GM18519 (cell line): ENCODE results near the gene TMEM270.
"Not testable (repeated sequence)": the region's sequence is repeated elsewhere in the genome, so short reads cannot be mapped to it uniquely, and the experiment has no call there.

Experiments
- ATAC-seq: cut with Tn5 transposase; IDR thresholded peaks from one replicate; pipeline ENCODE4 v1.9.1; 2021; ENCODE audit warnings: mild to moderate bottlenecking, moderate library complexity; ENCODE audit not compliant: unreplicated experiment, low FRiP score

The TMEM270 gene, protein sequence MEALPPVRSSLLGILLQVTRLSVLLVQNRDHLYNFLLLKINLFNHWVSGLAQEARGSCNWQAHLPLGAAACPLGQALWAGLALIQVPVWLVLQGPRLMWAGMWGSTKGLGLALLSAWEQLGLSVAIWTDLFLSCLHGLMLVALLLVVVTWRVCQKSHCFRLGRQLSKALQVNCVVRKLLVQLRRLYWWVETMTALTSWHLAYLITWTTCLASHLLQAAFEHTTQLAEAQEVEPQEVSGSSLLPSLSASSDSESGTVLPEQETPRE

DNA sequence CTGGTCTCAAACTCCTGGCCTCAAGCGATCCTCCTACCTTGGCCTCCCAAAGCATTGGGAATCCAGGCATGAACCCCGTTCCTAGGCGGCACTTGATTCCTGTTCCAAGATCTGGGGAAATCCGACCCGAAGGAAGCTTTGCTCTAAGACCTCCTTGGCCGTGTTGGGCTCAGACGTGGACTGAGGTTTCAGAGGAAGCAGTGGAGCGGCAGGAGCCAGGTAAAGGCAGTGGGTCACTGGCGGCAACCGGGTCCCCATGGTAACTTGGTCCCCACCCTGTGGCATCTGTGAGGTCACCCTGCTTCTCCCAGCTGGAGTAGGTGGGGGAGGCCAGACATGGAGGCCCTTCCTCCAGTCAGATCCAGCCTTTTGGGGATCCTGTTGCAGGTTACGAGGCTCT is at the start of gene TMEM270:
TMEM270 (plus strand) TSS at position 301 of the 400 bp plus-strand sequence; CDS start at position 337, 36 bp downstream.
- ATAC-seq, result no peak

DNA sequence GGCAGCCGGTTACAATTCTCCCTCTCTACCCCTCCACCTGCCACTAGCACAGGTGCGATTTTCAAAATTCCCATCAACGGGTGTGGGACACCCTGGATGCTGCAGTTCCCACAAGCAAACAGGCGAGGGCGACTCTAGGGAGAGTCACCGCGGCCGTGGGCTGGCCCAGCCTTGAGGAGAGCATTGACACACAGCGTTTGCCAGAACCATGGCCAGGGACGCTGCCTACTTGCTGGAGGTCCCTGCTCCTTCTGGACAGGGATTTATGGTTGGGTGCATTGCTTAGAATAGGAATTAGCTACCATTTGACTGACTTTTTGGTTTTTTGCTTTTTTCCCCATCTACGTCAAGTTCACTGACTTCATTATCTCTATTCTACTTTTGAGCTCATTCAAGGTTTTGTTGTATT is 49.2 kb upstream of the TMEM270 start:
- no peak for ATAC-seq

DNA sequence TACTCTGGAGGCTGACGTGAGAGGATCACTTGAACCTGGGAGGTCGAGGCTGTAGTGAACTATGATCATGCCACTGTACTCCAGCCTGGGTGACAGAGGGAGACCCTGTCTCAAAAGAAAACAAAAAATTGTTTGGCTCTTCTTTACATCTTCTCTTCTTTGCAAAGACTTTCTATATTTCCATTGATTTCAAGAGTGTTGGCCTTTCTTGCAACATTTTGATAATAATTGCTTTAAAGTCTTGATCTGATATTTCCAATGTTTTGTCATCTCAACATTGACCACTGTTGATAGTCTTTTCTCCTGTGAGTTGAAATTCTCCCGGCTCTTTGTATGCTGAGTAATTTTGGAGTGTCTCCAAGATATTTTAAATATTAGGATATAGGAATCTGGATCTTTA is 48.0 kb upstream of the TMEM270 start:
- ATAC-seq, result no peak

DNA sequence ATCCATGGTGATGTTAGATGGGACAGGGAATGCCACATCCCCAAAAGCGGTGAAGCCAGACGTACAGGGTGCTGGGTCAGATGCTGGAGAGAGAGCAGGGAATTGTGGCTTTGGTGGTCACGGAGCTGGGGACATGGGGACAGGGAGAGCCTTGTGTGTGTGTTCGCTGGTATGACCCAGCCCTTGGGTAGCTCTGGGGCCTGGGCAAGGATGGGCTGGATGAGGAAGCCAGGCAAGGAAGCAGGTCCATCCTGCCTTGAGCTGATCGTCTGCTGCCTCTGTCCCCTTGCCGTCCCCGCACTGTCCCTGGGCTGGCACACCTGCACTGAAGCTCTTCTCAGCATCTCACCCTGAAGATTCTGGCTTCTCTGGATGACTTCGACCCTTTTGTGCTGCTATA is 45.5 kb upstream of the TMEM270 start:
- no peak for ATAC-seq

DNA sequence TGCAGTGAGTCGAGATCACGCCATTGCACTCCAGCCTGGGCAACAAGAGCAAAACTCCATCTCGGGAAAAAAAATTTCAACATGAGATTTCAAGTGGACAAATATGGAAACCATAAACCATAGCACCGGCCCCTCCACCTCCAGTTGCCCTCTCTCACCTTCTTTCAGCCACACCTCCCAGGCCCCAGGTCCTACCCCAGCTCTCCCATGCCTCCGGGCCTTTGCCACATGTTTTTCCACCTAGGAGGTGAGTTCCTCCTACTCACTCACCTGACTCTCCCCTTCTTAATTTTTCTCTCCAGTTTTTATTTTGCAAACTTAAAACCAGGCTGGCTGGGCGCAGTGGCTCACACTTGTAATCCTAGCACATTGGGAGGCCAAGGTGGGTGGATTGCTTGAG is 43.8 kb upstream of the TMEM270 start:
- no peak for ATAC-seq

DNA sequence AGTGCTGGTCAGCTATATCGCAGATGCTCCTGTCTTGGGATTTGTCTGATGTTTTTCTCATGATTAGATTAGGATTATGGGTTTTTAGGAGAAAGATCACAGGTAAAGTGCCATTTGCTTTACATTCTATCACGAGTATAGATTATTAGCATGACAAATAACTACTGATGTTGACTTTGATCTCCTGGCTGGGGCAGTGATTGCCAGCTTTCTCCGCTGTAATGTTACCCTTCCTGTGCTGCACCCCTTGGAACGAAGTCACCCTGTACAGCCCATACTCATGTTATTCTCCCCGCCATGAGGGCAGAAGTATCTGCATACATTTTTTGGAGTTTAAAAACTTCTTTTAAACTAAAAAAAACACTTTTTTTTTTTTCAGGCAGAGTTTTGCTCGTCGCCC is 40.9 kb upstream of the TMEM270 start:
- ATAC-seq, result no peak

DNA sequence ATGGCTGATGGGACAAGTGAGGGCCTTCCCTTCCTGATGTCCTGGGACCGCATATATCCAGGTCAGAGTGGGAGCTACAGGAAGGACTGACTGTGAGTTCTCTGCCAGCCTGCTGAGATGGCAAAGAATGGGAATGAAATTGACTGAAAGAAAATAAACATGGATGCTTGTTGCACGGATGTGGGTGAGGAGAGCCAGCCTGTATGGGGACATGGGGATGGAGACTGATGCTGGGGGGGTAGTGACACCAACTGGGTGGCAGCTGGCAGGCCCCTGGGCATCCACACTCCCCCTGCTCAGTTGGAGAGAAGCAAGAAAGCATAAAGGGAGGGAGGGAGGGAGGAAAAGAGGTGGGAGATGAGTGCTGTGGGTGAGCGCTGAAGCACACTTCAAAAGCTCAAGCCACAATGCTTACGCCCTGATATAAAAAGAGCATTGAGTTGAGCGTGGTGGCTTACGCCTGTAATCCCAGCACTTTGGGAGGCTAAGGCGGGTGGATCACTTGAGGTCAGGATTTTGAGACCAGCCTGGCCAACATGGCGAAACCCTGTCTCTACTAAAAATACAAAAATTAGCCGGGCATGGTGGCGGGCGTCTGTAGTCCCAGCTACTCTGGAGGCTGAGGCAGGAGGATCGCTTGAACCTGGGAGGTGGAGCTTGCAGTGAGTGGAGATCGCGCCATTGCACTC is 39.2 kb upstream of the TMEM270 start:
- not testable (repeated sequence) for ATAC-seq

DNA sequence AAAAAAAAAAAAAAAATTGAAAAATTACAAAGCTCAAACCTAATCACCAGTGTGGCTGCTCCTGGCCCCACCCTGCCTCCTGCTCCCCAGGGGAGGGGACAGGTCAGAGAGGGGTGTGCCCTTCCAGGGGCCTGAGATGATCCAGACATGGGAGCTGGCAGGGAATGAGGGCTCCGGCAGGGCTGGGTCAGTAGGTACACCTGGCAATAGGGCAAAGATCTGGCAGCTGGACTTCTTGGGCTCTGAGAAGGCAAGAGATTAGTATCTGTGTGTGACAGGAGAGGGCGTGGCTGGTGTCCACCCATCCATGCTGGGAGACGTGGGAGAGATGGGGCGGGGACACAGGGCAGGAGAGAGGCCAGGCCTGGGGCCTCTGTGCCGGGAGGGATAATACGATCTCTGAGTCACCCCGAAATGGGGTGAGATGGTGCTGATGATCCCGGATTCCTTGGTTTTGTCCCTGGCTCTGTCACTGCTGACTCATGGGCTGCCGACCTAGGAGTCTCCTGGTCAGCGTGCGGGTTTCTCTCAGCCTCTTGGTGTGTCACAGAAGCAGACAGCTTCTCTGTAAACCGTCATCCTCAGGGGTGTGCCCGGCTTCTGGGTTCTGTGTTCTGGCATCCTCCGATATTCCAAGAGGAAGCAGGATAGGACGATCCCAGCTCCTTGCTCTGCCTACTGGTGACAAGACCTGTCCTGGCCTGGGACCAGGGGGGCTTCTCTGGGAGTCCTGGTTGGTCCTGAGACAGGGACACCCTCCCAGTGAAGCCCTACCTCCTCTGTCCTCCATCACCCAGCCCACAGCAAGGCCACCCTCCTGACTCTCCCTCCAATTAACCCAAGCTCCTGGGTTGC is 38.4 kb upstream of the TMEM270 start:
- no peak for ATAC-seq

DNA sequence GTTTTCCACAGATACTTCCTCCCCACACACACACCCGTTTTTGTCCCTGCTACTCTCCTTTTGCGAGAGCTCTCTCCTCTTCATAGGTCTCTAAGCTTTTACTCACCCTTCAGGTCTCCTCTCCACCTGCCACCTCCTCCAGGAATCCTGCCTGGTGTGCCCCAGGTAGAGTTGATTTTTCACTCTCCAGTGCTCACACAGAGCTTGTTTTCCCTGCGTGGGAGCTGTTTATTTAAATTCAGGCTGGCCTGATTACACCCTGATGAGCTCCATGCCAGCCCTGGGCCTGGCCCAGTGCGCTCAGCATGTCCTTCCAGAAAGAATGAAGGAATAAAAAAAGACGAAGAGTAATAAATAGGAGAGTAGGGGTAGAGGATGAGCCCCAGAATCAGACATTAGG is 37.7 kb upstream of the TMEM270 start:
- no peak for ATAC-seq

DNA sequence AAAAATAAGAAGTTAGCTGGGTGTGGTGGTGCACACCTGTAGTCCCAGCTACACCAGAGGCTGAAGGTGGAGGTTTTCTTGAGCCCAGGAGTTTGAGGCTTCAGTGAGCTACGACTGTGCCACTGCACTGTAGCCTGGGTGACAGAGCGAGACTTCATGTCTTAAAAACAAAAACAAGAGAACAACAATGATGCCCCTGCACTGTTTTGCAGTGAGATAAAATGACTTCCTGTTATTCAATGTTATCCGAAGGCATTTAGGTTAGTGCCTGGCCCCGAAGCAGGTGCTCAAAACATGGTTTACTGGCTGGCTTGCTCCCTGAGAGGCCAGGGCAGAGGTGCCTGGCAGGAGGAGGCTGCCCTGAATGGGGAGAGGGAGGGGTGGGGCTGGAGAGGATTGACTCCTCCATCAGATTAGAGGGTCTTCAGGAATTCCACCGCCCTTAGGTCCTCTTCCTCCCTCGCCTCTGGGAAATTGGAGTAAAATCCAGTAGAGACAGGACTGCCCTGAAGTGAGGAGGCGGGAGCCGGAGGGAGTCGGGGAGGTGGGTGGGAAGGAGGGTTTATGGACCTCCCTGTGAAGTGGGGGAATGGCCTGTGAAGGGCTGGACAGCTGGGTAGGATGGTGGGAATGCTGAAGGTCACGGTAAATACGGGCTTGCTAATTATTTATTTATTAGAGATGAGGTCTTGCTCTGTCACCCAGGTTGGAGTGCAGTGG is 36.9 kb upstream of the TMEM270 start:
- ATAC-seq, result no peak

DNA sequence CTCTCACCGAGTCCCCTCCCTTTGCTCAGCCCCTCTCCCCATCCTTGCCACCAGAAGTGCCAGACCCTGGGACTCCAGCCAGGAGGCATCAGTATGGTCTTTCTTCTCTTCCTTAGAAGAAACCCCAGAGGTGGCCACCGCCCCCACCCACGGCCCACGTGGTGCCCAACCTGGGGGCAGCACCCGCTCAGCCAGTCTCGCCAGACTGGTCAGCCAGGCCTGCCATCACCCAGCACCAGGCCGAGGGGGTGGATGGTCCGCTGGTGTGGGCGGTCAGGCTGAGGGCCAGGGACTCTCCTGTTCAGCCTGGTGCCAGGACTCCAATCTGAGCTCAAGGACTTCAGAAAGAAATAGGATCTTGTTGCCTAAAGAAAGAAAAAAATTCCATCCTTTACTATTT is 36.0 kb upstream of the TMEM270 start:
- ATAC-seq, result no peak

DNA sequence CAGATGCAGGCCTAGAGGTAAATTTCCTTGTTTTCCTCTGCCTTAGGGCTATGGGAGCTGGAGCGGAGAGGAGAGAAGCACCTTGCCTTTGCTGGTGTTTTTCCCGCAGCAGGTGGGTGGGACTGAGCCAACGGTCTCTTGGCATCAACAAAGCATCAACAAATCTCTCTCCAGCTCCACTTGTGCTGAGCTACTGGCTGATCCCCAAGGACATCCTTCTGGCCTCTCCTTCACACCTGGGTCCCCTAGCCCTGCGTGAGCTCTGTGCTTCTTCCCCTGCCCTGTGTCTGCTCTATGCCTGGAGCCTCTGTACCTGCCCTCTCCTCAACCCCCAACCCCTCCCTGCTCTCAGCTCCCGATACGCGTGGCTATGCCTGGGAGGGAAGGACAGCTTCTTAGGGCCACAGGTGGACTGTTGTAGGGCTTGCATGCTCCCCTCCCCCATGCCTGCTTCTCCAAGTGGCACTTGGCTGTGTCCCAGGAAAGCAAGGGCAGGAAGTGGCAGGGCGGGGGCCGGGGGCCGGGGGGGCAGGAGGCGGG is 33.3 kb upstream of the TMEM270 start:
- ATAC-seq, result no peak

DNA sequence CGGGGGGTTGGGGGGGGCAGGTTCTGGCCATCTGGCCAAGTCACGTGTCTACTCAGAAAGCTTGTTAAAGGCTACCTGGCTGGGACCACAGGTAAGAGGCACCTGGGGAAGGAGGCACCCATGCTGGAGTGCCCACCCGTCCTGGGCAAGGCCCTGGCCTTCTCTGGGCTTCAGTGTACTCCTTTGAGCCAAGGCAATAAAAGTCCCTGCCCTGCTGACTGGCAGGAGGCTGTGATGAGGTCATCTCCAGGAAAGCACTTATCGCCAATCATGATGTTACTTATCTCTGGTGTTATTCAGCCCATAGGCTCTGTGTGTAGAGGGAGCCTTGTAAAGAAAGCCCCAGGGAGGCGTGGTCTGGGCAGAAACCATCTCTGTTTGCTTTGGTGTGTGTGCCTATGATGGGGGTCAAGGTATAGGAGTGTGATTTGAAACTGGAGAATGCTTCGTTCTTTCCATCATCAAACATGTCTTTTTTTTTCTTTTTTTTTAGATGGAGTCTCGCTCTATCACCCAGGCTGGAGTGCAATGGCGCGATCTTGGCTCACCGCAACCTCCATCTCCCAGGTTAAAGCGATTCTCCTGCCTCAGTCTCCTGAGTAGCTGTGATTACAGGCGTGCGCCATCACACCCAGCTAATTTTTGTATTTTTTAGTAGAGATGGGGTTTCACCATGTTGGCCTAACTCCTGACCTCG is 32.7 kb upstream of the TMEM270 start:
- no peak for ATAC-seq

DNA sequence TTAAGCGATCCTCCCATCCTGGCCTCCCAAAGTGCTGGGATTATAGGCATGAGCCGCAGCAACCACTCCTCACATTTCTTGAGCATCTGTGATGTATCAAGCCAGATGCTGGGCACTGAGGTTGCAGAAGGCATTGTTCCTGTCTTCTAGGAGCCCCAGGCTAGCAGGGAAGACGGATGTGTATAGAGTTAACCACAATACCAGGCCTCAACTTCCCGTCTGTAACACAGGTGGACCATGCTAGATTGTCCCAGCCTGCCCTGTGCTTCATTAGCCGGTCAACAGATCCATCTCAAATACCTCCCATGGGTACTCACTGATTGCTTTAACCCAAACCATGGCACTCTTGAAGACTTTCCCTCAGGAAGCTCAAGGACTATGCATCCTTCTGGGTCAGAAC is 32.0 kb upstream of the TMEM270 start:
- no peak for ATAC-seq

DNA sequence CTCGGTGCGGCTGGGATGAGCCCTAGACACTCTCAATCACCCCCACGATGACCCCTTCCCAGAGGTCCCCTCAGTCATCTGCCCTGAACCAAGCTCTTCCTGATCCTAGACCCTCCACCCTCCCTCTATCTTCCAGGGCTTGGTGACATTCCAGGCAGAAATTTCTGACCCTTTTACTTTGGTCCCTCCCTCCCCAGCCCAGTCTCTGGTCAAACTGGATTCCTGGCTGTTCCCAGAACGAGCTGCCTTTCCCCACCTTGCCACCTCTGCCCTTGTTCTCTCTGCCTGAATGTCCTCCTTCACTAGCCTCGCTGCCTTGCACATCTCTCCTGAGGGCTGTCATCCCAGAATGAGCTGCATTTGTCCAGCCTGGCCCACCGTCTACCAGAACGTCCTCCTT is 31.5 kb upstream of the TMEM270 start:
- no peak for ATAC-seq

DNA sequence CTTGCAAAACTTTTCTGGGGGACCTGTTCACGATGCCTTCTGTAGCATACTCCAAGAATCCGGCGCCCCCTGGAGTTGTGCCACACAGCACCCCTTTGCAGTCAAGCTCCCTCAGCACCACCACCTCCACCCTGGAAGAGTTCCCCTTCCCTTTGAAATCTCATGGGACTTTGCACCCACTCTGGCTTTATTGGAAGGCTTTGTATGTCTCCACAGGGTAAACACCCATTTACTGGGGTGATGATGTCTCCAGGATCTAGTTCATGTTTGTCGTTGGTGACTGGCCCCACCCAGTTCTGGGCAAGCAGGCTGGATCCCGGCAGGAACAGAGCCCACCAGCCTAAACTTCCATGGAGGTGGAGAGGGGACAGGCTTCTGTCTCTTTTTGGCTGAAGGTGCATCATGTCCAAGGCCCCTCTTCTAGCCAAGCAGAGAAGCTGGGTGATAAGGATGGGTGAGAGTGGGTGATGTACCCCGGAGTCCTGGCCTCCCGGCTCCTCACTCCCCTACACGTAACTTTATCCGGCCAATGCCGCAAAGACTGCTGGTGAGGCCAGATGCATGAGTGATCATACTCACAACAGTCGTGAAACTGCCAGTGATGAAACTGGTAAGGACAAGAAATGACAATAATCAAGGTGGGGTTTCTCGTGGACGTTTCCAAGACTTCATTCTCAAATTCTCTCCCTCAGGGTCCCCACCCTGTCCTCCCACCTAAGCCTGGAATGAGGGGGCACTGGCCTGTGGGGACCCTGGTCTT is 30.9 kb upstream of the TMEM270 start:
- no peak for ATAC-seq

DNA sequence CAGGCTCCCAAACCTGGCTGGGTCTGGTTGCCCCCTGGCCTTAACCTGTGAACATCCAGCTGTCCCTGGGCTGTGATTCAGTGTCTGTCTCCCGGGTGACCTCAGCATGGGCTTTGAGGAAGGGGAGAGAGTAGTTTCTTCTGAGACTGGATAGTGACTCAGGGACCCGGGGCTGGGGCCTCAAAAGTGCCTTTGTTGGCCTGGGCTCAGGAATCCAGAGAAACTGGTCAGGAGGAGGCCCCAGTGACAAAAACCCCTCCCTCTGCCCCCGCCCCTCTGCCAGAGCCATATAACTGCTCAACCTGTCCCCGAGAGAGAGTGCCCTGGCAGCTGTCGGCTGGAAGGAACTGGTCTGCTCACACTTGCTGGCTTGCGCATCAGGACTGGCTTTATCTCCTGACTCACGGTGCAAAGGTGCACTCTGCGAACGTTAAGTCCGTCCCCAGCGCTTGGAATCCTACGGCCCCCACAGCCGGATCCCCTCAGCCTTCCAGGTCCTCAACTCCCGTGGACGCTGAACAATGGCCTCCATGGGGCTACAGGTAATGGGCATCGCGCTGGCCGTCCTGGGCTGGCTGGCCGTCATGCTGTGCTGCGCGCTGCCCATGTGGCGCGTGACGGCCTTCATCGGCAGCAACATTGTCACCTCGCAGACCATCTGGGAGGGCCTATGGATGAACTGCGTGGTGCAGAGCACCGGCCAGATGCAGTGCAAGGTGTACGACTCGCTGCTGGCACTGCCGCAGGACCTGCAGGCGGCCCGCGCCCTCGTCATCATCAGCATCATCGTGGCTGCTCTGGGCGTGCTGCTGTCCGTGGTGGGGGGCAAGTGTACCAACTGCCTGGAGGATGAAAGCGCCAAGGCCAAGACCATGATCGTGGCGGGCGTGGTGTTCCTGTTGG is 30.0 kb upstream of the TMEM270 start, which contains the start of gene CLDN4:
CLDN4 (plus strand) TSS at position 316 of the 903 bp plus-strand sequence; CDS start at position 522, 206 bp downstream.
- no peak for ATAC-seq

DNA sequence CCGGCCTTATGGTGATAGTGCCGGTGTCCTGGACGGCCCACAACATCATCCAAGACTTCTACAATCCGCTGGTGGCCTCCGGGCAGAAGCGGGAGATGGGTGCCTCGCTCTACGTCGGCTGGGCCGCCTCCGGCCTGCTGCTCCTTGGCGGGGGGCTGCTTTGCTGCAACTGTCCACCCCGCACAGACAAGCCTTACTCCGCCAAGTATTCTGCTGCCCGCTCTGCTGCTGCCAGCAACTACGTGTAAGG is 29.4 kb upstream of the TMEM270 start:
- no peak for ATAC-seq
